H1 (cell line): ENCODE measurements around the gene FAM170B. TPM values are rescaled to one million over a fixed set of nuclear protein-coding genes. Genes with fewer than 3 reads are reported as not detected.

Experiments used
- SUZ12 ChIP-seq: fragments of 200-600 bp; sonication (generic); IDR thresholded peaks from 2 replicates; pipeline ENCODE4 v1.6.1; 2012; ENCODE audit warnings: mild to moderate bottlenecking, inconsistent platforms, low read length, moderate library complexity, mixed read lengths
- YY1 ChIP-seq: IDR thresholded peaks from 2 replicates; pipeline ENCODE4 v1.6.1; 2011; ENCODE audit warnings: low read depth, mild to moderate bottlenecking, low read length
- polyA plus RNA-seq, 7 experiments: library from polyadenylated mRNA; depleted of rRNA in 3 of 7; stranded (reverse) in 5 of 7; unstranded in 2 of 7; fragments of >200 nt in 5 of 7; fragments of 200-250 nt in 2 of 7; gene quantifications; 1 replicate in 5 of 7; 2 replicates in 1 of 7; 4 replicates in 1 of 7; pipeline versions ENCODE4 v1.2.1 to v1.2.3, GENCODE V29; 2011 to 2013; ENCODE audit warnings: missing spikeins in 2 of 7, mixed read lengths in 2 of 7
- total RNA-seq: library from RNA; stranded (reverse); fragmentation: NEBNext Ultra II Directional; extraction: Animal tissue kit (Norgen Biotek cat#: 25700); gene quantifications from 2 replicates; pipeline ENCODE4 v1.2.1, GENCODE V29; 2021

The FAM170B gene
- total and polyA plus RNA-seq, 2 of the 8 experiments (the other 6 are each of a cell fraction or from before 2014, with no cell fraction given), result not detected

DNA sequence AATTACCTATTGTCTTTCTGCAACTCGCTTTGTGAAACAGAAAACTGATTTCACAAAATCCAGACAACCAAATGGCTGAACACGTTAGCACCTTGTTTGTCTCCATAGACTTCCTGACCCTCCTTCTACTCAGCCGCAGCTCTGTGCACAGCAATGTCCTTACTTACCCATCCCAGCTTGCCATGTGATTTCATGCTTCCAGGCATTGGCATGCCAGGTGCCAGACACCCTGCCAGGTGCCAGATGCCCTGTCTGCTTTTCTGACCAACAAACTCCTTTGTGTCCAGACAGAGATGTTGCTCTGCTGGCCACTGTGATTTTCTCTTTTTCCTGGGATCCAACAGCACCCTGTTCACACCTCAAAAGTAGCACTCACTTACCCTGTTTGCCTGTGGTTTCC is 16.1 kb upstream of the FAM170B start (continued):
- no peak for TF ChIP-seq SUZ12
- no peak for TF ChIP-seq YY1
